Natural killer cell (primary cell): ENCODE data around the gene TECTA. TPM values are rescaled to one million over a fixed set of nuclear protein-coding genes. Genes with fewer than 3 reads are reported as not detected.

ENCODE experiments used
- ATAC-seq, 3 donors: fragments of 150-1000 bp in 2 of 3; fragments of 200-7000 bp in 1 of 3; cut with Tn5 transposase; 1 replicate in 1 of 3; 2 replicates in 2 of 3; pipeline ENCODE4 v1.10.0; 2021; ENCODE audit warnings: mild to moderate bottlenecking in 2 of 3, moderate library complexity in 2 of 3
- DNase-seq, 2 donors: peaks; one replicate each; pipeline versions ENCODE4 v3.0.0 to v3.0.0-alpha.2; 2013 to 2021; ENCODE audit warnings: mixed read lengths in 1 of 2
- H3K27ac ChIP-seq: one replicate; pipeline ENCODE4 v1.5.1; 2013; ENCODE audit warnings: mild to moderate bottlenecking, low read length
- H3K27me3 ChIP-seq: one replicate; pipeline ENCODE4 v1.6.1; 2013; ENCODE audit warnings: low read length; ENCODE audit not compliant: control insufficient read depth, insufficient read depth
- H3K36me3 ChIP-seq: one replicate; pipeline ENCODE4 v1.6.1; 2013; ENCODE audit warnings: low read length; ENCODE audit not compliant: control insufficient read depth, insufficient read depth
- H3K4me1 ChIP-seq: one replicate; pipeline ENCODE4 v1.6.1; 2013; ENCODE audit warnings: low read length; ENCODE audit not compliant: control insufficient read depth, insufficient read depth
- H3K4me3 ChIP-seq: one replicate; pipeline ENCODE4 v1.5.1; 2013; ENCODE audit warnings: low read length
- H3K9me3 ChIP-seq: one replicate; pipeline ENCODE4 v1.6.1; 2013; ENCODE audit warnings: low read length; ENCODE audit not compliant: control insufficient read depth, insufficient read depth
- H3K27ac Mint-ChIP-seq, 2 donors: one replicate each; pipeline ENCODE4 v1.8.0; 2022; ENCODE audit warnings: mild to moderate bottlenecking in 2 of 2, mixed read lengths in 2 of 2, moderate library complexity in 1 of 2
- H3K27me3 Mint-ChIP-seq, 2 donors: one replicate each; pipeline ENCODE4 v1.8.0; 2022; ENCODE audit warnings: low read depth in 2 of 2, mixed read lengths in 2 of 2
- H3K36me3 Mint-ChIP-seq: one replicate; pipeline ENCODE4 v1.8.0; 2022; ENCODE audit warnings: mixed read lengths
- H3K4me1 Mint-ChIP-seq, 2 donors: one replicate each; pipeline ENCODE4 v1.8.0; 2022; ENCODE audit warnings: mixed read lengths in 2 of 2
- H3K4me3 Mint-ChIP-seq: one replicate; pipeline ENCODE4 v1.8.0; 2022; ENCODE audit warnings: mild to moderate bottlenecking, moderate library complexity, mixed read lengths
- H3K9me3 Mint-ChIP-seq, 2 donors: one replicate each; pipeline ENCODE4 v1.8.0; 2022; ENCODE audit warnings: mixed read lengths in 2 of 2
- CTCF ChIP-seq: fragments of 200-600 bp; IDR thresholded peaks from one replicate; pipeline ENCODE4 v1.8.0; 2022; ENCODE audit warnings: antibody characterized with exemption
- WGBS: methylation state at CpG from one replicate; pipeline ENCODE4 v1.1.7; 2013; ENCODE audit warnings: missing lambda C conversion rate; ENCODE audit not compliant: insufficient coverage; 5-methylcytosine and 5-hydroxymethylcytosine counted together
- intact Hi-C: fragments of 100-400 bp; cut with micrococcal nuclease; formaldehyde crosslinking; loops from one replicate; pipeline ENCODE4 v1.14.2; 2022
- total RNA-seq, 4 donors: library from RNA; stranded (reverse); fragments of 120-200 nt in 1 of 4; gene quantifications; one replicate each; pipeline versions ENCODE4 v1.2.3 to v1.2.4, GENCODE V29; 2013 to 2022

TECTA gene
- total RNA-seq, 3 donors from 2014 or later (not counting 1 experiment from before 2014, with no cell fraction given): 0.50 to 0.57 (median 0.56) TPM

GRCh38 chr11:121122328-121122727 is 21.3 kb downstream of the TECTA start:
- Histone ChIP-seq H3K9me3 (peaks cover 10% of the 10 kb centered on the region), H3K4me1 (no peaks in the 10 kb centered on the region), H3K27ac (no peak overlapping the region), H3K4me3 (no peak overlapping the region), H3K36me3 (no peaks in the 10 kb centered on the region), H3K27me3 (no peaks in the 10 kb centered on the region)
- Mint-ChIP-seq H3K27me3 (peaks cover 5 to 12% of the 10 kb centered on the region in 2 donors), H3K27ac (no peak overlapping the region), H3K4me3 (no peak overlapping the region), H3K9me3 (no peaks in the 10 kb centered on the region), H3K36me3 (no peaks in the 10 kb centered on the region), H3K4me1 (no peaks in the 10 kb centered on the region)
- 83% methylated on average over 3 of the region's 3 CpGs for WGBS
- no peak for DNase-seq
- intact Hi-C loops: no loop called here
- TF ChIP-seq CTCF: no peak
- ATAC-seq: no peak

- ATAC-seq (no peak), DNase-seq (no peak)
- no peaks in the 10 kb centered on the region for H3K4me1 Mint-ChIP-seq
- TF ChIP-seq CTCF: no peak
- no peaks in the 10 kb centered on the region for H3K9me3 Mint-ChIP-seq
- H3K27me3 Mint-ChIP-seq: peaks cover 5 to 14% of the 10 kb centered on the region in 2 donors
- no peak overlapping the region for H3K27ac Mint-ChIP-seq
- H3K4me3 Mint-ChIP-seq: no peak overlapping the region
- no peaks in the 10 kb centered on the region for H3K36me3 Mint-ChIP-seq
- H3K4me3 ChIP-seq: no peak overlapping the region
- H3K4me1 ChIP-seq: no peaks in the 10 kb centered on the region
- H3K27me3 ChIP-seq: no peaks in the 10 kb centered on the region
- H3K9me3 ChIP-seq: peaks cover 10% of the 10 kb centered on the region
- 92% methylated on average over 6 of the region's 6 CpGs for WGBS
- no peak overlapping the region for H3K27ac ChIP-seq
- intact Hi-C loops: no loop called here
- no peaks in the 10 kb centered on the region for H3K36me3 ChIP-seq
These were observed 22.5 kb downstream of the TECTA start for GRCh38 chr11:121123496-121124069.

- H3K27ac Mint-ChIP-seq: no peak overlapping the region
- 95% methylated on average over 30 of the region's 30 CpGs for WGBS
- ATAC-seq (no peak), DNase-seq (no peak)
- Histone ChIP-seq H3K9me3 (peaks cover 1% of the 10 kb centered on the region), H3K4me1 (no peaks in the 10 kb centered on the region), H3K4me3 (no peak overlapping the region), H3K36me3 (no peaks in the 10 kb centered on the region), H3K27ac (no peak overlapping the region), H3K27me3 (no peaks in the 10 kb centered on the region)
- no peak for TF ChIP-seq CTCF
- H3K9me3 Mint-ChIP-seq: no peaks in the 10 kb centered on the region
- no peaks in the 10 kb centered on the region for H3K4me1 Mint-ChIP-seq
- intact Hi-C loops: no loop called here
- no peak overlapping the region for H3K4me3 Mint-ChIP-seq
- H3K36me3 Mint-ChIP-seq: no peaks in the 10 kb centered on the region
- peaks cover 5 to 22% of the 10 kb centered on the region in 2 donors for H3K27me3 Mint-ChIP-seq
These were observed 26.8 kb downstream of the TECTA start for GRCh38 chr11:121127809-121128208.
